ENCODE results near the gene PPP5C.
A peak's percentile ranks its signal among the peaks of the same experiment; 100 is the strongest.

The PPP5C gene

GRCh38 chr19:46357846-46358583, 11.1 kb downstream of the PPP5C start:
- DNase-seq (ENCODE audit: low spot score): no peak

DNA sequence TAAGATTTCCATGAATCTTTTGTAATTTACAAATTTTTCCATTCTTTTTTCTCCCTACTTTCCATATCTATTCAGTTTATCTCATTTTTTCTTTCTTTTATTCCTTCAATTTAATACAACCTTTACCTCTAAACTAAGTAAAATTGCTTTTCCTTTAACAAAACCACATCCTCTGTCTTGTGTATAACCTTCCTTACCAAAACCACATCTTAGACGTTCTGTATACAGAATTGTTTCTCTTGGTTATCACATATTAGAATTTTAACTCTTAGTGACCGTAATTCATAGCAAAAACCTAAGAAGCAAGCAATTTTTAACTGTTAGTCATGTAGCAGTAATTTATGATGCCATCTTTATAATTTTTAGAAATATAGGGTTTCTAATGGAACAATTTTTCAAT, 15.0 kb downstream of the PPP5C start:
- H3K9me3 ChIP-seq (ENCODE audit: severe bottlenecking): no peaks in the 10 kb centered on the region
- no peak for DNase-seq (ENCODE audit: low spot score)
- peaks cover 84% of the 10 kb centered on the region for H3K36me3 ChIP-seq (ENCODE audit: low read depth)
- H3K4me3 ChIP-seq (ENCODE audit: severe bottlenecking): no peak overlapping the region
- H3K4me1 ChIP-seq (ENCODE audit: insufficient read depth, poor library complexity, severe bottlenecking): no peaks in the 10 kb centered on the region
- no peak overlapping the region for H3K27ac ChIP-seq (ENCODE audit: poor library complexity, severe bottlenecking)
- TF ChIP-seq, protein P1, sequence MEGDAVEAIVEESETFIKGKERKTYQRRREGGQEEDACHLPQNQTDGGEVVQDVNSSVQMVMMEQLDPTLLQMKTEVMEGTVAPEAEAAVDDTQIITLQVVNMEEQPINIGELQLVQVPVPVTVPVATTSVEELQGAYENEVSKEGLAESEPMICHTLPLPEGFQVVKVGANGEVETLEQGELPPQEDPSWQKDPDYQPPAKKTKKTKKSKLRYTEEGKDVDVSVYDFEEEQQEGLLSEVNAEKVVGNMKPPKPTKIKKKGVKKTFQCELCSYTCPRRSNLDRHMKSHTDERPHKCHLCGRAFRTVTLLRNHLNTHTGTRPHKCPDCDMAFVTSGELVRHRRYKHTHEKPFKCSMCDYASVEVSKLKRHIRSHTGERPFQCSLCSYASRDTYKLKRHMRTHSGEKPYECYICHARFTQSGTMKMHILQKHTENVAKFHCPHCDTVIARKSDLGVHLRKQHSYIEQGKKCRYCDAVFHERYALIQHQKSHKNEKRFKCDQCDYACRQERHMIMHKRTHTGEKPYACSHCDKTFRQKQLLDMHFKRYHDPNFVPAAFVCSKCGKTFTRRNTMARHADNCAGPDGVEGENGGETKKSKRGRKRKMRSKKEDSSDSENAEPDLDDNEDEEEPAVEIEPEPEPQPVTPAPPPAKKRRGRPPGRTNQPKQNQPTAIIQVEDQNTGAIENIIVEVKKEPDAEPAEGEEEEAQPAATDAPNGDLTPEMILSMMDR (IDR thresholded peaks at IDR 0.05; ENCODE audit: poor library complexity, severe bottlenecking): no peak
- no peaks in the 10 kb centered on the region for H3K27me3 ChIP-seq (ENCODE audit: insufficient read depth, poor library complexity, severe bottlenecking)
- ATAC-seq (ENCODE audit: low read depth): no peak

More at GRCh38 chr19:46357846-46358583, 11.1 kb downstream of the PPP5C start:
- no peaks in the 10 kb centered on the region for H3K27me3 ChIP-seq (ENCODE audit: insufficient read depth, poor library complexity, severe bottlenecking)
- peaks cover 85% of the 10 kb centered on the region for H3K36me3 ChIP-seq (ENCODE audit: low read depth)
- no peaks in the 10 kb centered on the region for H3K4me1 ChIP-seq (ENCODE audit: insufficient read depth, poor library complexity, severe bottlenecking)
- H3K9me3 ChIP-seq (ENCODE audit: severe bottlenecking): no peaks in the 10 kb centered on the region
- TF ChIP-seq, protein P1 (IDR thresholded peaks at IDR 0.05; ENCODE audit: poor library complexity, severe bottlenecking): no peak
- no peak overlapping the region for H3K4me3 ChIP-seq (ENCODE audit: severe bottlenecking)
- ATAC-seq (ENCODE audit: low read depth): 0 out of 3 replicates have a peak, but pooled peaks have one; percentile 10
- peak overlapping the region; percentile 13 for H3K27ac ChIP-seq (ENCODE audit: poor library complexity, severe bottlenecking)

DNA sequence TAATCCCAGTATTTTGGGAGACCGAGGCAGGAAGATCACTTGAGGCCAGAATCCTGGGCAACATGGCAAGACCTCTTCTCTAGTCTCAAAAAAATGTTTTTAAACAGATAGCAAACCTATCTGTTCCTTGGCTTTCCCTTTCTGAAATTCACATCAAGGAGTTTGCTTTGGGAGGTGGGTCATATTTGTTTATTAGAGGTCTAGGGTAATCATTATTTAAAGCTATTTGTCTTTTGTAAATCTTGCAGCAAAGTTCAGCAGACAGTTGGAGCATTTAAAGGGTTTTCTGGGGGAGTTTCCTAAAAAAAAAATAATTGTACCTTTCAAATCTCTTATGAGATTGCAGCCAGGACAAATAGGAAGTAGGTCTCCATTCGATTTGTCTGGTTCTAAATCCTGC, 17.5 kb downstream of the PPP5C start:
- Histone ChIP-seq H3K36me3 (ENCODE audit: low read depth) (peaks cover 82% of the 10 kb centered on the region), H3K4me1 (ENCODE audit: insufficient read depth, poor library complexity, severe bottlenecking) (no peaks in the 10 kb centered on the region), H3K4me3 (ENCODE audit: severe bottlenecking) (no peak overlapping the region), H3K27ac (ENCODE audit: poor library complexity, severe bottlenecking) (no peak overlapping the region), H3K9me3 (ENCODE audit: severe bottlenecking) (no peaks in the 10 kb centered on the region), H3K27me3 (ENCODE audit: insufficient read depth, poor library complexity, severe bottlenecking) (no peaks in the 10 kb centered on the region)
- no peak for DNase-seq (ENCODE audit: low spot score)
- TF ChIP-seq, protein P1 (IDR thresholded peaks at IDR 0.05; ENCODE audit: poor library complexity, severe bottlenecking): no peak
- ATAC-seq (ENCODE audit: low read depth): no peak

DNA sequence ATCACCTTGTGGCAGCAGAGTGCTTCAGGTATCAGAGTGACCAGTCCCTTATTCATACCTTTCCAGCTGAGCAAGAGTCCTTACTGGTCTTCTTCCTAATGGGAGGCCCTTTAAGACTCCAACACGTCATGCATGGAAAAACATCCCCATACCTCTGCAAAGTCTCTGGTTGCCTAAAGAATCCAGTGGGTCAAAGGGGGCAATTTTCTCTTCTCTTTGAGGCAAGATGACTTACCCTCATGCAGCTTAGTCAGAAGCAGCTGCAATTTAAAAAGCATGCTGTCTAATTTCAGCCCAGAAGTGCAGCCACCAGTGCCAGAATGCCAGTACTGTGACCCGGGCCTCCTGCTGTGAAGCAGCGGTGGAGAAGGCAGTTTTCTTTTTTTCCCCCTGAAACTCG, 18.7 kb downstream of the PPP5C start:
- Histone ChIP-seq H3K27me3 (ENCODE audit: insufficient read depth, poor library complexity, severe bottlenecking) (no peaks in the 10 kb centered on the region), H3K4me3 (ENCODE audit: severe bottlenecking) (no peak overlapping the region), H3K36me3 (ENCODE audit: low read depth) (peaks cover 75% of the 10 kb centered on the region), H3K9me3 (ENCODE audit: severe bottlenecking) (no peaks in the 10 kb centered on the region), H3K27ac (ENCODE audit: poor library complexity, severe bottlenecking) (no peak overlapping the region), H3K4me1 (ENCODE audit: insufficient read depth, poor library complexity, severe bottlenecking) (peaks cover 9% of the 10 kb centered on the region)
- ATAC-seq (ENCODE audit: low read depth) (no peak), DNase-seq (ENCODE audit: low spot score) (no peak)
- TF ChIP-seq, protein P1 (IDR thresholded peaks at IDR 0.05; ENCODE audit: poor library complexity, severe bottlenecking): no peak

- H3K4me3 ChIP-seq (ENCODE audit: severe bottlenecking): no peak overlapping the region
- no peaks in the 10 kb centered on the region for H3K27me3 ChIP-seq (ENCODE audit: insufficient read depth, poor library complexity, severe bottlenecking)
- peaks cover 81% of the 10 kb centered on the region for H3K36me3 ChIP-seq (ENCODE audit: low read depth)
- peaks cover 21% of the 10 kb centered on the region for H3K4me1 ChIP-seq (ENCODE audit: insufficient read depth, poor library complexity, severe bottlenecking)
- H3K9me3 ChIP-seq (ENCODE audit: severe bottlenecking): no peaks in the 10 kb centered on the region
- TF ChIP-seq, protein P1 (IDR thresholded peaks at IDR 0.05; ENCODE audit: poor library complexity, severe bottlenecking): no peak
- ATAC-seq (ENCODE audit: low read depth) (no peak), DNase-seq (ENCODE audit: low spot score) (no peak)
- H3K27ac ChIP-seq (ENCODE audit: poor library complexity, severe bottlenecking): no peak overlapping the region
Observed at GRCh38 chr19:46366620-46367292, 19.9 kb downstream of the PPP5C start.
